TTC549 (cell line): ENCODE measurements around the gene MATN1.

Experiments
- FAIRE-seq: peaks from 2 replicates; lab custom pipeline; 2012; peaks lifted over from hg19 to GRCh38; lab: Jason Lieb, UNC

Gene MATN1

DNA sequence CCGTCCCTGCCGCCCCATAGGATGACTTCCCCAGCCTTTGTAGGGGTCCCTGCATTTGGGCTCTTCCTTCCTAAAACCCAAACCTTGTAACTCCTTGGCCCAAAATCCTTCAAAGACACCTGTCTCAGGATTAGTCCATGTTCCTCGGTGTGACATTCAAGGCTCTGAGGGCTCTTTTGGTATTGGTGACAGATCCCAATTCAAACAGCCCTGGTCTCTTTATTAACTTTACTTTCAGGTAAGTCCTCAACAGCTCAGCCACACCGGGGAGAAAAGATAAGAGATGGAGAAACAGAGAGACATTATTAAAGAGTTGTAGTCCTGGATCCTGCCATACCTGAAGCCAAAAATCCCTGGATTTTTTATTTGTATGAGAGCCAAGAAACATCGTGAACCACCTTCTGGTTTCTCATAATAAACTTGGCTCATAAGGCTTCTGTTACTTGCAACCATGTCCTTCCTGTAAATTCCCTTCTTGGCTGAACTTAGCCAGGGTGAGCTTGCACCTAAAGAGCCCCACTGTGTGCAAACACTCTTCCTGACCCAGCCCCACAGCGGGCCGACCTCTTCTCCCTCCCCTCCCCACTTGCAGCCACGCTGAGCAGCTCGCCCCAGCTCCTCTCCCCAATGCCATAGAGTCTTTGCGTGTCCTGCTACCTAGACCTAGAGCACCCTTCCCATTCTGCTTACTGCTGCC lies 7.9 kb upstream of the MATN1 start:
- no peak for FAIRE-seq

DNA sequence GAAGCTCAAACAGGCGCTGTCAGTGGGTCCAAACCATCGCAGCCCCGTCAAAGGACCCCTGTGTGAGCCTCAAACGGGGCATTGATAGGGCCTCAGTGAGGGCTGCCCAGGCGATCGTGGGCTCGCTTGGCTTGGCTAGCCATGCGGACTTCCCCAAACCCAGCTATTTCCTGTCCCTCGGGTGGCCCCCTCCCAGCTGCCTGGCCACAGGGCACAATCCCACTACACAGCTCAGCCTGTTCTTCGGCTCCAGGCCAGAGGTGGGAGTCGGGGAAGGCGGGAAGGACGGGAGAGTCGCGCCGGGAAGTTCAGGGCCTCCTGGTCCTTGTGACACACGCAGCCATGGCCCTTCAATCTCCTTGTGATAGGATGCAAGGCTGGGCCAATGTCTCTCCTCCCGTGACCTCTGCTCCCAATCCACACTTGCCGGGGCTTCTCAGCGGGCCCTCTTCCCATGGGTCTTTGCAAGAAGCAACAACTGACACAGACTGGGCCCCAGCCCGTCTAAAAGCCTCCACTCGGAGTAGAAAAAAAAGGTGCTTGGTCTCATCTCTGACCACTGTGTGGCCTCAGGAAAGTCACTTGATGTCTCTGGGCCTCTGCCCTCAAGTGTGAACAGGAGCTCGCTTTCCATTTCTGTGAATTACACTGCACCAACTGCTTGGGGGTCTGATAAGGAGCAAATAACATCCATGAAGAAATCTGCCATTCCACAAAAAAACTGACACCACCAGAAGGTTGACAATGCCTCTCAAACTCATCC lies 7.1 kb upstream of the MATN1 start:
- no peak for FAIRE-seq

DNA sequence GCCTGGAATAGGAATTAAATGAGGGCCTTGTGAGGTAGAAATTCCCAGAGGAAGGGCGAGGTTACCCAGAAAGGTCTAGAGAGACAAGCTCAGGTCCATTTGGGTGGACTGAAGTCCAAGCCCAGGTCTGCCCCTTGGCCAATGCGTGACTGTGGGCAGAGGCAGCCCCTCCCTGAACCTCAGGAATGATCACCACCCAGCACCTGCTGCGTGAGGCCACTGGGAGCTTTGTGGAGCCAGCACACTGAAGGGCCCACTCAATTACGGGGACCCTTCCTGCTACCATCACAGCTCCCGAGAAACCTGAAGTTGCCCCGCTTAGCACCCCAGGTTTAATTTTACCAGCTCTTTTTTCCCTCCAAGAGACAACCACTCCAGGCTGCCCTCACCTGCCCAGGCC lies 6.5 kb upstream of the MATN1 start:
- FAIRE-seq, result no peak

DNA sequence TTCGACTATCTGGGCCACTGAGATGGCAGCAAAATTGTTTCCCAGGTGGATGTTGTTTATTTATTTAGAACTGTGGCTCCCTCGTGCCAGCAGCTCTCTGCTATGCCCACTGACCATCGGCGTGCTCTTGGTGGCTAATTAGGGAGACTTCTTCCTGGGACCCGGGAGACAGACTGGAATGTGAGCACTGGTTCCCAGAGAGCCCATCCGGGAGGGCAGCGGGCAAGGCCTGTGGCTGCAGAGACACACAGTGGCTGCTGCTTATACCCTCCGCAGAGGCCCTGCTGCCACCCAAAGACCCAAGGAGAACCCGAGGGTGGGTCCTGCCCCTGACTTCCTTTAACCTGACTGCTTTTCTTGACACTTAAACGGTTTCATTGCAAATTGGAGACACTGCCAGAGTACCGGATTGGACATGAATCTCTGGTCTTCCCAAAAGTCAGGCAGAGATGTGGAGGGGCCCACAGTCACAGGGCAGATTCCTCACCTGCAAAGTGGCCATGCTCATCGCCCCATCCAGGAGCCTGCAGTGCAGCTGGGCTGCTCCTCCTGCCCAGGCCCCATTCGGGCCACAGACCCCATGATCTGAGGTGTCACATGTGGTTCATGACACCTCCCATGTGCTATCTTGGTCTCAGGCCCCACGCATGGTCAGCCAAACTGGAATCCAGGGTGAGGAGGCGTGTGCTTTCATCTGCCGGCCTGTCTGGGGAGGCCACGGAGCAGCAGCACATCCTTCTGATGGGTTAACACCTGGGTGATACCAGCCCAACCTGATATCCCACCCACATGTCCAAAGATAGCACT lies 5.7 kb upstream of the MATN1 start:
- FAIRE-seq, result no peak

DNA sequence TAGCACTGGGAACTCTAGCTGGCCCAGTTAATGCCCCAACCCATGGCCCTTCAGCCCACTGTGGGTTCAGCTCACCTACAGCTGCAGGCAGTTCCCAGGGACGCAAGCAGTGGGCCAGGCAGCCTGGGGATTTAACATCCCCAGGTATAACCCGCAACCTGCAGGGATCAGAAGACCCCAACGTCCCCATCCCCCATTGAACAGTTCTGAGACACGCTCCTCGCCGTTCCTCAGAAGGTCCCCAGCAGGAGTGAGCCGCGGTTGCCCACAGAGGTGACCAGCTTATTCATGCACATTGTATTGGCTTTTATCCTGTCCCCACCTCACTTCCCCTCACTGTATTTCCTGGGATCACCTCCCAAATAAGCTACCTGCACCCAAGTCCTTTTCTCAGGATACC lies 5.0 kb upstream of the MATN1 start:
- no peak for FAIRE-seq

DNA sequence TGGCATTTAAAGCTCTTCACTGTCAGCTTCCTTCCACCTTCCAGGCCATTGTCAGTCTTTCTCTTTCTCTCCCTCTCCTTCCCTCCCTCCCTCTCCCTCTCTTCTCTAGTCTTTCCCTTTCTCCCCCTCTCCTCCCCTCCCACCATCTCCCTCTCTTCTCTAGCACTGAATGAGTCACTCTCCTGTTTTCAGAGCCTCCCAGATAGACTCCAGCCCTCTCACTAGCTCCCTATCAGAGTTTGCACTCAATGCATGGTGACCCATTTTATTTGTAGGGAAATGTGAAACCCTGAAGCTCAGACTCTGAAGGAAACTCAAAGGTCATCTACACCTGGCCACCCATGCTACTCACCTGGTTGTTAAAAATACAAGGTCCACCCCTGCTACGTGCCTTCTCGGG lies 4.4 kb upstream of the MATN1 start:
- no peak for FAIRE-seq

DNA sequence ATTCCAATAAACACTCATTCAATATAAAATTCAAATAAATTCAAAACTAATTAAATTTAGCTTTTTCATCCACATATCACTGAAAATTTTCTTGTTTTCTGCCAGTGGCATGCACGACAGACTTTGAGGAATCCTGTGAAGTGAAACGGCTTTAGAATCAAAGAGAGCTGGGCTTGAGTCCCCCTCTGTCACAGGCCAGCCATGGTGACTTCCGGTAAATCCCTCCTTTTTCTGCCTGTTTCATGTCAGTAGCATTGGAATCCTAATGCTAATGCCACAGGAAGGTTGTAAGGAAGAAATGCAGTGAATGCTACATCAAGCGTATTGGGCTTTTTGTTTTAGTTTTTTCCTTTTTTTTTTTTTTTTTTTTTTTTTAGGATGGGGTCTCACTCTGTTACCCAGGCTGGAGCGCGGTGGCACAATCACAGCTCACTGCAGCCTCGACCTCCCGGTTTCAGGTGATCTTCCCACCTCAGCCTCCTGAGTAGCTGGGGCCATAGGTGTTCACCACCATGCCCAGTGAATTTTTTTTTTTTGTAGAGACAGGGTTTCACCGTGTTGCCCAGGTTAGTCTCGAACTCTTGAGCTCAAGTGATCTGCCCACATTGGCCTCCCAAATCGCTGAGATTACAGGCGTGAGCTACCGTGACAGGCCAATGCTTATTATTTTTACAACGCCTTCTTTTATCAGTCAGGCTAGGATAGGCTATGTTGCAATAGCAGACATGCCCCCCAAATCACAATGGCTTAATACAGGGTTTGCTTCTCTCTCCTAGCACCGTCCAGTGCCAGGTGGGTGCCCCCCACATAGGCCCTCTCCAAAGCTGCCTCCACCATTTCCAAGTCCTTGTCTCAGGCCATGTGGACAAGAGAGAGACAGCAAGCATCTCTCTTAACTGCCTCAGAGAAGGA lies 3.6 kb upstream of the MATN1 start:
- FAIRE-seq, result no peak

DNA sequence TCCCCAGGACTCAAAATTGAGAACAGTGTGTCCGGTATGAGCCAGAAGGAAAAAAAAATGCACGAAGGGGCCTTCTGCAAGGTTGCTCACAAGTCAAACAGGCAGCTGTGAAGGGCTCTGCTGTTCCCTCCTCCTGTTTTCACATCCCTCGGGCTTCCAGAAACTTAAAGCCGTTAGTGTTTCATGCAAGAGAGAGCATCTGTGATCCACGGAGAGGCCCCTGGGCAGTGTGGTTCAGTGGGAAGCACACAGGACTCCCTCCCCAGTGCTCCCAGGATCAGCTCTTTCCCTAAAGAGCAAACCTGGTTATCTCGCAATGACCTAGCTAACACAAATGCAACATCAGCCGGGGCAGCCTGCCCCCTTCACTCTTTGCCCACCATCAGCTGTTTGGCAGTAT lies 2.9 kb upstream of the MATN1 start:
- FAIRE-seq, result no peak

DNA sequence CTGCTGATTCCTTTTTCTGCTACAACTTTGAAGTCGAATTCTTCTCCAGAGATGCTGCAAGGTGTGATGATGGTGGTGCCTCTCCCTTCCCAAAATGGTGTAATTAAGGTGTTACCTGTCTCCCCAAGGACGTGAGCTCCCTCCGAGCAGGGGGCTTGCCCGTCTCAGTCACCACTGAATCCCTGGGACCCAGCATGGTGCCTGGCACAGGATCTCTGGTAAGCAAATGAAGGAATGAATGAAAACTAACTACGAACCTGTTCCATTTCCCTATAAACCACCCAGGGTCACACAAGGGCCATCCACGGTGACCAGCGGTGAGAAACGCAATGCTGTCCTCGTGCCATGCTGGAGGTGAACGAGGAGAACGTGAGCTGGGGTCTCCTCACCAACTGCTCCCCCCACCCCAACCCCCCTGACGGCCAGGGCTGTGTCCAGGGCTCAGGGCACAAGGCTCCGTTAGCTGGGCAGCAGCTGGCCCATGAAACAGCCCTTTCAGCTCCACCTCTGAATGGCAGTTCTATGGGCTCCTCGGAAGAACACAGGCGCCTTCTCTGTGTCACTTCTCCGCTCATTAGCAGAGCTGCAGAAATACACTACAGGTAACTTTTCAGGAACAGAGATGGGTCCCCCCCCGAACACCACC lies 2.2 kb upstream of the MATN1 start:
- FAIRE-seq, result no peak

DNA sequence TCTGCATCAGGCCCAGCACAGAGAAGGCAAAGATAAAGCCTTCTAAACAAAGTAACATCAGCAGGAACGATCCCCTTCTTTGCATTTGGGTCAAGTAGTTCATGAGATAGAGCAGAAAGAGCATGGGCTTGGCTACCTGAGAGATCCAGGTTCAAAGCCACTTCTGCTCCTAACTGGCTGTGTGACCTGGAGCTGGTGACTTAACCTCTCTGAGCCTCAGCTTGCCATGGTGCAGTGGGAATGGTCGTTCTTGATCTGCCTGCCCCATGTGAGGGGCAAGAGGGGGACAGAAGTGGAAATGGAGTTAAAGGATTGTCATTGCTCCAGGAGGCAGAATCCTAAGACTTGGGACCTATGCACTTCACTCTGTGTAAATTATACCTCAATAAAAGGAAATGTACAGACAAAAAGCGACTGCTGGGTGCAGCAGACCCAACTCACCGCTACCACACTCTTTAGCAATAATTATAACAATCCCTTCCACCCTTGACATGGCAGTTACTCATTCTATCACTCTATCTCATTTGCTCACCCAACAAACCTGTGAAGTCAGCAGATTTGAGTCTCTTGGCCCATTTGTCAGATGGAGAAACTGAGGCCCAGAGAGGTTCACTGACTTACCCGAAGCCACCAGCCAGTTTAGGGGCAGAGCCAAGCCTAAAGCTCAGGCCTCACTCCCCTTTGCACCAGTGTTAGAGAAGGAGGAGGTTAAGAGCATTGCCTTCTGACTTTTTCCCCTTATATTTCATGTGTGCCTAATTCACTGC lies 1.5 kb upstream of the MATN1 start:
- no peak for FAIRE-seq

DNA sequence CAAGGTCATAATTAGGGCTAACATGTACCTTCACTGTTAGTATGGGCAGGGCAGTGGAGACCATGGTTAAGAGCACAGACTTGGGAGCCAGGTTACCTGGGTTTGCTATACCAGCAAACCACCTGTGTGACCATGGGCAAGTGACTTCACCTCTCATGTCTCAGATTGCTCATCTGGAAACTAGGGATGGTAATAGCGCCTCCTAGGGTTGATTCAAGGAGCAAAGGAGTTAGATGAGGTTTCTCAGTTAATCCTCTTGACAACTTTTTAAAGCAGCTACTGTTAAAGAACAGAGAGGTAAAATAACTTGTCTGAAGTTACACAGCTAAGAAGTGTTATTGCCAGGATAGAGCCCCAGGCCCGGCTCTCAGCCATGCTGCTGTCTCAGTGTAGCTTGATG lies 790 bp upstream of the MATN1 start:
- no peak for FAIRE-seq

DNA sequence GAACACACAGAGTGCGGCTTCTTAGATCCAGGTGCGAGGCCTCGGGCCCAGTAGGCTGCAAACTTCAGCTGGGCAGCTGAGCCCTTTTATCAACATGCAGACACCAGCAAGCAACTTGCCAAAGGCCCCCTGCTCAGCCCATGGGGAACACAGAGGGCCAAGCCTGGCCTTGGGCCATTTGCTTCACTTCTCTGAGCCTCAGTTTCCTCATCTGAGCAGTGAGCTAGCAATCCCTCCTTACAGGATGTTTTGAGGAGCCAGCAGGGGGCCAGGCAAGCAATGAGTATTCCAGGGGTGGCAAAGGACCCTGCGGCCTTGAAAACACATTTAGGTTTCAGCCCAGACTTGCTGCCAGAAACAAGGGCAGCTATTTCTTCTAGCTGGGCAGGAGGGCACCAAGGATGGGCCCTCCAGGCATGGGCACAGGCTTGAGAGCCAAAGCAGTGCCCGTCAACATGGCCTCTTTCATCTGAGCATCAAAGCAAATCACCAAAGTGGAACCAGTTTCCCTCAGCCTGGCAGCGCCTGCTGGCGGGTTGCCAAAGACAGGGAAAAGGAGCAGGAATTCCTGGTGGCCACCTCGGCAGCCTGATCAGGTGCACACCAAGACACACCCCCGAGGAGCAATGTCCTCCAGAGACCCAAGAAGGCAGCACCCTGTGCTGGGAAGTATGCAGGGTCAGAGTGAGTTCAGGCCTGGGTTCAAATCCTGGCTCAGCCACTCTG lies 1.4 kb downstream of the MATN1 start:
- no peak for FAIRE-seq

DNA sequence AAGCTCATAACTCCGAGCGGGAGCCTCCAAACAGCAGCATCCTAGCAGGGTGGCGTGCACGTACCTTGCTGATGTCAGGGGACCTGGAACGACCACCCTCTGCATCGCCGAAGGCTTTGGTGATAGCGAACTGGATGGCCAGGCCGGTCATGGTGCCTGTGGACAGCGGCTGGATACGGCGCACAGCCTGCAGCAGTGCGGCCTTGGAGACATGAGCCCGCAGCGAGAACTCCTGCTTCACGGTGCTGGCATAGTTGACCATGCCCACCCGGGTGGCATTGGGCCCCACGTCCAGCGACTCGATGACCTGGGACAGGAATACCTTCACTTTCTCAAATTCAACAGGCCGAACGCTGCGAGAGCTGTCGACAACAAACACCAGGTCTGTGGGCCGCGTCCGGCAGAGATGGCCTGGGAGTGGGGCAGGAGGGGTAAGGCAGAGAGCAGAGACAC lies 2.0 kb downstream of the MATN1 start:
- FAIRE-seq, result no peak

DNA sequence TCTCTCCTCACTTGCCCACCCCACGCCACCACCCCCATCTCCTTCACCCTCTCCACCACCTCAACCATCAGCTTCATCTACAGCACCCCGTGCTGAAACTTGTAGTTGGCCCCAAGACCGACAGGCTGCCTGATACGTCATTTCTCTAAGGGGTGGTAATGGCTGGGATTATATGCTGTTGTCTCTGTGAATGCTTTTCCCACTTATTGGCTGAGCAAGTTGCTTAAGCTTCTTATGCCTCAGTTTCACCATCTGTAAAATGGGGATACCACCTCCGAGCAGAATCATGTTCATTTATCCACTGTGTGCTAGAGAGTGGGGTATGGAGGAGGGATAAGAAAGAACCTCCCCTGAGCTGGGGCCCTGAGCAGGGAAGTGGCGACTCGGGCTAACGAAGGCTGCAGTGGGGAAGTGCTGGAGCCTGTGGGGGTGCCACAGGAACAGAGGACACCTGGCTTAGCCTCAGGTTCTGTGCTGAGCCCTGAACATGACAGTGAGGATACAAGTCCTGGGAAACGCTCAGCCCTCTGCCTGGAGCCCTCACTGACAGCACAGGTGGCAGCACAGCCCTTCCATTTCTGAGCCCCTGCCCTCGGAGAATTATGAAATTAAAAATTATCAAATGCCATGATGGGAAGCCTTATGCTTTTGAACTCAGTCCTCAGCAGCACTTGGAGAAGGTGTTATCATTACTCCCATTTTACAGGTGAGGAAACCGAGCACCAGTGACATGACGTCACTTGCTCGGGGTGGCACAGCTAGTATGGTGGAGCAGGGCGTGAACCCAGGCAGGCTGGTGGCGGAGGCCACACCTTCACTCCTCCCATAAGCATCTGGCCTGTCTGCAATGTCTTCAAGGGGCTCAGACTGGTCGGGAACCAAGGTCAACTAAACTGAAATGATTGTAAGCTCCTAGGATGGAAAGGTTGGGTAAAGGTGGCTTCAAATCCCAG lies 2.8 kb downstream of the MATN1 start:
- FAIRE-seq, result no peak

DNA sequence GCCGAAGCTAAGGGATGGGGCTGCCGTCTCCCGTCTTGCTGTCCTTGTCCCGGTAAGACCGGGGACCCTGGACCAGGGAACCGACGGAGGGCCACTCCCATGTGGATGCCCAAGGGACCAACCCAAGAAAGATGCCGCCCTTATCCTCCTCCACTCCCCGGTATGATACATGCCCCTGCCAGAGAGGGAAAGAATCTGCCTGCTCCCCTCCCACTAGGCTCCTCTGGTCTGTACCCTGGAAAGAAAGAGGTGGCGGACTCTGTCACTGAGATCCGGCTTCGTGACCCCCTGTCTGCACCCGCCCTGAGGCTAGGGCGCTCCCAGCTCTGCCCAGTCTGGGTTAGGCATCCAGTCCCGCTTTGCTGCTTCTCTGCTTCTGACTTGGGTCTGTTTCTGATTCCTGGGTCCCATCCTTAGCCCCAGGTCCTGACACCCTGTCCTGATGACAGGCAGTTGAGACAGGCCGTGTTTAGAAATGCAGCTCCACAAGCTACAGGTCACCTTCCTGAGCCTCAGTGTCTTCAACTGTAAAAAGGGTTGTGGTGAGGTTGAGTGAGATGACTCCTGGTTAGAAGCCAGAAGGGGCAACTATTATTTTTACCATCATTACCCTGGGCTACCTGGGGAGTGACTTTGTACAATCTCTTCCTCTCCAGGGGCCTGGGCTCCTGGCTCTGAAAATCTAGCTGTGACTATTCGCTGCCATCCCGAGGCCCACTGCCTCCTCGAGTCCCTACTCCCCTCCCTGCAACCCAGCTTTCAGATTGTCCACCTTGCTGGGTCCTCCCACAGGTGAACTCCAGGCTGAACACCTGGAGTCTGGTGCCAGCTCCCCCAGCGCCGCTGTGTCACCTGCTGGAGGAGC lies 3.7 kb downstream of the MATN1 start:
- FAIRE-seq, result no peak

DNA sequence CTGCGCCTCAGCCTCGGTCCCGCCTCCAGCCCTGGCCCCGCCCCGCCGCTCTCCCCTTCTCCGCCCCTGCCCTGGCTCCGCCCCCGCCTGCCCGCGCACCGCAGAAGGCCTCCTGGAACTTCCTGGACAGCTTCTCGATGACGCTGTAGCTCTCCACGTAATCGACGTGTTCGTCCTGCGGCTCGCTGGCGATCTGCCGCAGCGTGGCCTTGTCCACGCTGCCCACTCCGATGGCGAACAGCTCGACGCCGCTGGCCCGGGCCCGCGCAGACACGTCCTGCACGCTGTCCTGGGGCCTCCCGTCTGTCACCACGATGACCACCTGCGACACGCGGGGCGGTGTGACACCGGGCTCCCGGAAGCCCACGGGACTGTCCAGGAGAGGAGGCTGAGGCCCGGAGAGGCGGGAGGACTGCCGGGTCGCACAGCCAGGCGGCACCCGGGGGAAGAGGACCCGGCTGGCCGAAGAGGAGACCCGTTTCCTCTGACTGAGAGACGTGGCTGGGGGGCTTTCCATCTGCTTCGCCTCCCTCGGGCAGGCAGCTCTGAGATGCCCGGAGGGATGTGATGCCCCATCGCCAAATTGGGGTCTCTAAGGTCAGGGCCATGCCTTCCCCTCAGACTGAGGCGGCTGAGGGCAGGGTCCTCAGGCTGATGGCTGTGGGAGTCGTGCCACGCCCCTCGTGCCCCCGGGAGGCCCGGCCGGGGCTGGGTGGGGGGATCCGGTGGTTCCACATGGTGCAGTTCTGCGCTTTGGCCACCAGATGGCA lies 4.6 kb downstream of the MATN1 start:
- FAIRE-seq, result no peak

DNA sequence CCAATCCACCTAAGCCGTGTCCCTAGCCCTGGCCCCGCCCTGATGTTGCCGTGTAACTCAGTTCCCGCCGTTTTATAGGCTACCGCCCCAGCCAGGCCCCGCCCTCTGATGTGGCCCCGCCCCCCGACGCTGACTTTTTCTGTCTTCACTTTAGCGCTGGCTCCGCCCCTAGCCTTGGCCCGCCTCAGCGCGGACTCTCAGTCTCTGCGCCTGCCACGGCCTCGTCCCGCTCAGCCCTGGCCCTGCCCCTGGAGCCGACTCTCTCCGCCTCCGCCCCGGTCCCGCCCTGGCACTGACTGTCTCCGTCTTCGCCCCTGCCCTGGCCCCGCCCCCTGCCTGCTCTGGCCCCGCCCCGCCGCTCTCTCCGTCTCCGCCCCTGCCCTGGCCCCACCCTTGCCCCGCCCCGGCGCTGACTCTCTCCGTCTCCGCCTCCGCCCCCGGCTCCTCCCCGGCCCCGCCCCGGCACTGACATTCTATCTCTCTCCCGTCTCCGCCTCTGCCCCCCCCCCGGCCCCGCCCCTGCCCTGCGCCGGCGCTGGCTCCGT lies 5.2 kb downstream of the MATN1 start:
- FAIRE-seq, result peak; percentile 77
